Pancreas (tissue), 10 donors: Measurements from ENCODE around the gene SLC25A13. TPM values are rescaled to one million over a fixed set of nuclear protein-coding genes. Genes with fewer than 3 reads are reported as not detected.

Experiments
- ATAC-seq, 4 donors: fragments of 200-7000 bp; cut with Tn5 transposase; one replicate each; pipeline versions ENCODE4 v1.8.0 to v1.9.1; 2020; ENCODE audit warnings: mild to moderate bottlenecking in 4 of 4, moderate library complexity in 4 of 4
- DNase-seq, 6 donors: peaks; one replicate each; pipeline ENCODE4 v3.0.0-alpha.2; 2020
- FAIRE-seq: peaks from 2 replicates; lab custom pipeline; 2012; peaks lifted over from hg19 to GRCh38; lab: Jason Lieb, UNC
- H3K27ac ChIP-seq, 4 donors: fragments of 200-600 bp; sonication (generic); 1 replicate in 3 of 4; 2 replicates in 1 of 4; pipeline versions ENCODE4 v1.5.0 to v1.8.0; 2020
- H3K27me3 ChIP-seq, 4 donors: fragments of 200-600 bp; one replicate each; pipeline ENCODE4 v1.8.0; 2021
- H3K36me3 ChIP-seq, 3 donors: fragments of 200-600 bp; sonication (generic) in 1 of 3; one replicate each; pipeline versions ENCODE4 v1.5.0 to v1.8.0; 2020 to 2021
- H3K4me1 ChIP-seq, 3 donors: fragments of 200-600 bp; one replicate each; pipeline ENCODE4 v1.8.0; 2021
- H3K4me3 ChIP-seq, 4 donors: fragments of 200-600 bp; sonication (generic) in 2 of 4; one replicate each; pipeline versions ENCODE4 v1.5.0 to v1.8.0; 2020 to 2021
- H3K9me3 ChIP-seq, 4 donors: fragments of 200-600 bp; one replicate each; pipeline ENCODE4 v1.8.0; 2021
- CTCF ChIP-seq, 4 donors: fragments of 200-600 bp; sonication (generic) in 3 of 4; IDR thresholded peaks; one replicate each; pipeline versions ENCODE4 v1.5.0 to v1.8.0; 2021; ENCODE audit warnings: antibody characterized with exemption in 4 of 4
- WGBS, 2 donors: extraction: QIAGEN DNeasy Blood & Tissue Kit; methylation state at CpG; one replicate each; pipeline ENCODE4 v1.1.7; 2013; 5-methylcytosine and 5-hydroxymethylcytosine counted together
- intact Hi-C, 3 donors: fragments of 100-400 bp; cut with DNase I; formaldehyde crosslinking; loops; one replicate each; pipeline versions ENCODE4 v1.11.1 to v1.14.2; 2022
- polyA plus RNA-seq, 2 donors: library from polyadenylated mRNA; stranded (reverse); fragments of 200-250 nt; gene quantifications; one replicate each; pipeline ENCODE4 v1.2.3, GENCODE V29; 2013
- total RNA-seq, 6 donors: library from RNA; stranded (reverse); fragmentation: NEBNext Ultra II Directional in 4 of 6; extraction: Animal tissue kit (Norgen Biotek cat#: 25700) in 4 of 6; gene quantifications; one replicate each; pipeline versions ENCODE4 v1.2.1 to v1.2.4, GENCODE V29; 2021 to 2023
- donor health status: healthy with polysubstance abuse.
- donor health status: DM: no; HTN: no; CAD: no; lungs with moderate emphysema.
- donor health status: DM: no; HTN: no; CAD: no.
- donor health status: control.
- donor health status: control.
- donor health status: Bipolar disorder and iron deficiency.
- donor health status: DM: yes; HTN: yes; CAD: no.
- donor health status: DM: no; HTN: no; CAD: no.
- donor health status: DM: no; HTN: no; CAD: no.
- donor health status: DM: yes; HTN: yes; CAD: no.

SLC25A13 gene
- total and polyA plus RNA-seq, 8 donors: 4.2 to 15.0 (median 11.0) TPM

GRCh38 chr7:96282835-96283234 lies 39.1 kb downstream of the SLC25A13 start:
- Histone ChIP-seq H3K9me3 (no peaks in the 10 kb centered on the region), H3K4me3 (no peak overlapping the region), H3K27me3 (no peaks in the 10 kb centered on the region), H3K36me3 (no peaks in the 10 kb centered on the region), H3K4me1 (no peaks in the 10 kb centered on the region), H3K27ac (no peak overlapping the region)
- intact Hi-C loops: no loop called here
- ATAC-seq: peak in 1 of 4 donors; percentile 48
- 16 to 19% methylated on average over 1 of the region's 1 CpG for WGBS, 2 donors
- no peak for DNase-seq
- no peak for FAIRE-seq
- no peak for TF ChIP-seq CTCF (IDR thresholded peaks at IDR 0.05)

GRCh38 chr7:96277921-96278320 lies 44.0 kb downstream of the SLC25A13 start:
- Histone ChIP-seq H3K36me3 (no peaks in the 10 kb centered on the region), H3K4me1 (no peaks in the 10 kb centered on the region), H3K27me3 (no peaks in the 10 kb centered on the region), H3K9me3 (no peaks in the 10 kb centered on the region), H3K27ac (no peak overlapping the region), H3K4me3 (no peak overlapping the region)
- TF ChIP-seq CTCF (IDR thresholded peaks at IDR 0.05): no peak
- ATAC-seq (no peak), DNase-seq (no peak), FAIRE-seq (no peak)
- intact Hi-C loops: no loop called here
- WGBS, 2 donors: 82 to 93% methylated on average over 4 of the region's 4 CpGs

GRCh38 chr7:96276019-96276418 lies 45.9 kb downstream of the SLC25A13 start:
- TF ChIP-seq CTCF (IDR thresholded peaks at IDR 0.05): no peak
- WGBS, 2 donors: 59 to 63% methylated on average over 2 of the region's 2 CpGs
- H3K4me1 ChIP-seq: no peaks in the 10 kb centered on the region
- ATAC-seq (no peak), DNase-seq (no peak), FAIRE-seq (no peak)
- H3K4me3 ChIP-seq: no peak overlapping the region
- H3K27me3 ChIP-seq: no peaks in the 10 kb centered on the region
- no peak overlapping the region for H3K27ac ChIP-seq
- intact Hi-C loops: no loop called here
- H3K9me3 ChIP-seq: no peaks in the 10 kb centered on the region
- H3K36me3 ChIP-seq: no peaks in the 10 kb centered on the region

GRCh38 chr7:96273716-96274115 lies 48.2 kb downstream of the SLC25A13 start:
- intact Hi-C loops: no loop called here
- H3K27me3 ChIP-seq: no peaks in the 10 kb centered on the region
- no peaks in the 10 kb centered on the region for H3K9me3 ChIP-seq
- H3K36me3 ChIP-seq: no peaks in the 10 kb centered on the region
- no peak overlapping the region for H3K27ac ChIP-seq
- no peak for FAIRE-seq
- no peak for DNase-seq
- H3K4me3 ChIP-seq: no peak overlapping the region
- H3K4me1 ChIP-seq: no peaks in the 10 kb centered on the region
- WGBS, 2 donors: 85 to 100% methylated on average over 1 of the region's 1 CpG
- no peak for TF ChIP-seq CTCF (IDR thresholded peaks at IDR 0.05)
- ATAC-seq: no peak

- FAIRE-seq: no peak
- Histone ChIP-seq H3K9me3 (no peaks in the 10 kb centered on the region), H3K27me3 (no peaks in the 10 kb centered on the region), H3K4me3 (no peak overlapping the region), H3K36me3 (no peaks in the 10 kb centered on the region), H3K27ac (no peak overlapping the region), H3K4me1 (no peaks in the 10 kb centered on the region)
- no peak for ATAC-seq
- intact Hi-C loops: no loop called here
- DNase-seq: no peak
- TF ChIP-seq CTCF (IDR thresholded peaks at IDR 0.05): no peak
- 89 to 94% methylated on average over 5 of the region's 5 CpGs for WGBS, 2 donors
Observed at GRCh38 chr7:96269246-96269994, 52.5 kb downstream of the SLC25A13 start.
